ENCODE measurements around the gene HECW1. TPM values are rescaled to one million over a fixed set of nuclear protein-coding genes. Genes with fewer than 3 reads are reported as not detected.

HECW1 gene
- polyA plus RNA-seq, 2 of the 4 experiments (the other 2 are of a cell fraction) = 11.3 TPM

DNA sequence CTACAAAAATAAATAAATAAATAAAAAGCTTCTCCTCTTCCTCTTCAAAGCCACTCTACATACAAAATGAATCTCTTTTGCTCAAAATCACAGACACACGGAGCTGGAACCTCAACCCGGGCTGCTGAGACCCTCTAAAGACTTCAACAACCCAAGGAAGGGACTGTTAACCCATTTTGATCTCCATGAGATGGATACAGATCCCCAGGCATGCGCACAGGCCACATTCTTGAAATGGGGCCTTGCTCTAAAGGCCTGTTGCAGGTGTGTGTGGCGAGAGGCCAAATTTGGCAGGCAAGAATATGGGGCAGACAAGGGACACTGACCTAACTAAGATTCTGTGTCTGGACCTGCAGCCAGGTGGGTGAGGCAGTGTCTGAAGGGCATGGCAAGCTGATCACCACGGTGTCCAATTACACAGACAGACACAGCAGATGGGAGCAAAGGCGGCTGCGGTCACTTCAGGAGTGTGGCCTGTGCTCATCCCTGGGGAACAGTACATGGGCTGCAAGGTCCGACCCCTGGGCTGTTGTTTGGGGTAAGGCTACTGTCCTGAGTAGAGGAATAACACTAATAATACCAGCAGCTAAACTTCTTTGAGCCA is 219.8 kb downstream of the HECW1 start:
- TF ChIP-seq, protein P1, sequence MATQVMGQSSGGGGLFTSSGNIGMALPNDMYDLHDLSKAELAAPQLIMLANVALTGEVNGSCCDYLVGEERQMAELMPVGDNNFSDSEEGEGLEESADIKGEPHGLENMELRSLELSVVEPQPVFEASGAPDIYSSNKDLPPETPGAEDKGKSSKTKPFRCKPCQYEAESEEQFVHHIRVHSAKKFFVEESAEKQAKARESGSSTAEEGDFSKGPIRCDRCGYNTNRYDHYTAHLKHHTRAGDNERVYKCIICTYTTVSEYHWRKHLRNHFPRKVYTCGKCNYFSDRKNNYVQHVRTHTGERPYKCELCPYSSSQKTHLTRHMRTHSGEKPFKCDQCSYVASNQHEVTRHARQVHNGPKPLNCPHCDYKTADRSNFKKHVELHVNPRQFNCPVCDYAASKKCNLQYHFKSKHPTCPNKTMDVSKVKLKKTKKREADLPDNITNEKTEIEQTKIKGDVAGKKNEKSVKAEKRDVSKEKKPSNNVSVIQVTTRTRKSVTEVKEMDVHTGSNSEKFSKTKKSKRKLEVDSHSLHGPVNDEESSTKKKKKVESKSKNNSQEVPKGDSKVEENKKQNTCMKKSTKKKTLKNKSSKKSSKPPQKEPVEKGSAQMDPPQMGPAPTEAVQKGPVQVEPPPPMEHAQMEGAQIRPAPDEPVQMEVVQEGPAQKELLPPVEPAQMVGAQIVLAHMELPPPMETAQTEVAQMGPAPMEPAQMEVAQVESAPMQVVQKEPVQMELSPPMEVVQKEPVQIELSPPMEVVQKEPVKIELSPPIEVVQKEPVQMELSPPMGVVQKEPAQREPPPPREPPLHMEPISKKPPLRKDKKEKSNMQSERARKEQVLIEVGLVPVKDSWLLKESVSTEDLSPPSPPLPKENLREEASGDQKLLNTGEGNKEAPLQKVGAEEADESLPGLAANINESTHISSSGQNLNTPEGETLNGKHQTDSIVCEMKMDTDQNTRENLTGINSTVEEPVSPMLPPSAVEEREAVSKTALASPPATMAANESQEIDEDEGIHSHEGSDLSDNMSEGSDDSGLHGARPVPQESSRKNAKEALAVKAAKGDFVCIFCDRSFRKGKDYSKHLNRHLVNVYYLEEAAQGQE (IDR thresholded peaks at IDR 0.05) = no peak
- TF ChIP-seq RFX5 (IDR thresholded peaks at IDR 0.05) = no peak
- 87% methylated on average over 8 of the region's 8 CpGs for WGBS (ENCODE audit: missing lambda C conversion rate)
- no peak for DNase-seq (ENCODE audit: low read depth in 1 of 2, low spot score in 1 of 2)
- no peaks in the 10 kb centered on the region for H3K4me1 ChIP-seq
- ATAC-seq = no peak
- no peaks in the 10 kb centered on the region for H3K9me3 ChIP-seq
- no peak overlapping the region for H3K27ac ChIP-seq
- FAIRE-seq = no peak
- ChIA-PET POLR2A (no interaction called here), CTCF (interaction anchor here (0.7 kb wide), 1 partner anchor 249 kb away, joined by 3 read pairs; no protein-coding TSS in a partner anchor)
- no peak overlapping the region for H3K4me2 ChIP-seq
- H3K4me3 ChIP-seq = no peak overlapping the region

DNA sequence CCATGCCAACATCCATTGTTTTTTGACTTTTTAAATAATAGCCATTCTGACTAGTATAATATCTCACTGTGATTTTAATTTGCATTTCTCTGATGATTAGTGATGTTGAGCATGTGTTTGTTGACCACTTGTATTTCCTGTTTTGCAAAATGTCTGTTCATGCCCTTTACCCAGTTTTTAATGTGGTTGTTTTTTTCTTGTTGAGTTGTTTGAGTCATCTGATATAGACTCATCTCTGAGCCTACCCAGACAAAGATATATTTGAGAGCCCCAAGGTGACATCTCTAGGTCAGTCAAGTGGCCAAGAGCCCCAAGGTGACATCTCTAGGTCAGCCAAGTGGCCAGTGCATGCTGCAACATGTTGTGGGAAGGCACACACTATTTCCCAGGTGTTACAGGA is 224.7 kb downstream of the HECW1 start:
- no peak for DNase-seq (ENCODE audit: low read depth in 1 of 2, low spot score in 1 of 2)
- Histone ChIP-seq H3K9me3 (no peaks in the 10 kb centered on the region), H3K4me3 (no peak overlapping the region), H3K4me2 (no peak overlapping the region), H3K27ac (no peak overlapping the region), H3K4me1 (no peaks in the 10 kb centered on the region)
- ATAC-seq = no peak
- POLR2A ChIA-PET = no interaction called here
- no peak for TF ChIP-seq TP53 (CRISPR knock-in tag; IDR thresholded peaks at IDR 0.05)
- no peak for TF ChIP-seq BHLHE40 (IDR thresholded peaks at IDR 0.05; ENCODE audit: low read depth, low read length)
- TF ChIP-seq MAFK (IDR thresholded peaks at IDR 0.05; ENCODE audit: partially characterized antibody) = no peak
- no peak for TF ChIP-seq RAD21 (conservative IDR thresholded peaks at IDR 0.05 in 1 of 2, IDR thresholded peaks at IDR 0.05 in 1 of 2)
- no peak for TF ChIP-seq EHF (CRISPR knock-in tag; IDR thresholded peaks at IDR 0.05)
- no peak for TF ChIP-seq RARB (CRISPR knock-in tag; IDR thresholded peaks at IDR 0.05)
- no peak for TF ChIP-seq POLR2A (IDR thresholded peaks at IDR 0.05; ENCODE audit: low read length)
- no peak for TF ChIP-seq NPAS2 (CRISPR knock-in tag; IDR thresholded peaks at IDR 0.05; ENCODE audit: borderline replicate concordance)
- TF ChIP-seq, protein P2, sequence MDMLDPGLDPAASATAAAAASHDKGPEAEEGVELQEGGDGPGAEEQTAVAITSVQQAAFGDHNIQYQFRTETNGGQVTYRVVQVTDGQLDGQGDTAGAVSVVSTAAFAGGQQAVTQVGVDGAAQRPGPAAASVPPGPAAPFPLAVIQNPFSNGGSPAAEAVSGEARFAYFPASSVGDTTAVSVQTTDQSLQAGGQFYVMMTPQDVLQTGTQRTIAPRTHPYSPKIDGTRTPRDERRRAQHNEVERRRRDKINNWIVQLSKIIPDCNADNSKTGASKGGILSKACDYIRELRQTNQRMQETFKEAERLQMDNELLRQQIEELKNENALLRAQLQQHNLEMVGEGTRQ (IDR thresholded peaks at IDR 0.05) = no peak
- TF ChIP-seq, protein P3, sequence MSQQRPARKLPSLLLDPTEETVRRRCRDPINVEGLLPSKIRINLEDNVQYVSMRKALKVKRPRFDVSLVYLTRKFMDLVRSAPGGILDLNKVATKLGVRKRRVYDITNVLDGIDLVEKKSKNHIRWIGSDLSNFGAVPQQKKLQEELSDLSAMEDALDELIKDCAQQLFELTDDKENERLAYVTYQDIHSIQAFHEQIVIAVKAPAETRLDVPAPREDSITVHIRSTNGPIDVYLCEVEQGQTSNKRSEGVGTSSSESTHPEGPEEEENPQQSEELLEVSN (IDR thresholded peaks at IDR 0.05; ENCODE audit: borderline replicate concordance, low read depth) = no peak
- no peak for TF ChIP-seq FOSB (CRISPR knock-in tag; IDR thresholded peaks at IDR 0.05)
- TF ChIP-seq, protein P4, sequence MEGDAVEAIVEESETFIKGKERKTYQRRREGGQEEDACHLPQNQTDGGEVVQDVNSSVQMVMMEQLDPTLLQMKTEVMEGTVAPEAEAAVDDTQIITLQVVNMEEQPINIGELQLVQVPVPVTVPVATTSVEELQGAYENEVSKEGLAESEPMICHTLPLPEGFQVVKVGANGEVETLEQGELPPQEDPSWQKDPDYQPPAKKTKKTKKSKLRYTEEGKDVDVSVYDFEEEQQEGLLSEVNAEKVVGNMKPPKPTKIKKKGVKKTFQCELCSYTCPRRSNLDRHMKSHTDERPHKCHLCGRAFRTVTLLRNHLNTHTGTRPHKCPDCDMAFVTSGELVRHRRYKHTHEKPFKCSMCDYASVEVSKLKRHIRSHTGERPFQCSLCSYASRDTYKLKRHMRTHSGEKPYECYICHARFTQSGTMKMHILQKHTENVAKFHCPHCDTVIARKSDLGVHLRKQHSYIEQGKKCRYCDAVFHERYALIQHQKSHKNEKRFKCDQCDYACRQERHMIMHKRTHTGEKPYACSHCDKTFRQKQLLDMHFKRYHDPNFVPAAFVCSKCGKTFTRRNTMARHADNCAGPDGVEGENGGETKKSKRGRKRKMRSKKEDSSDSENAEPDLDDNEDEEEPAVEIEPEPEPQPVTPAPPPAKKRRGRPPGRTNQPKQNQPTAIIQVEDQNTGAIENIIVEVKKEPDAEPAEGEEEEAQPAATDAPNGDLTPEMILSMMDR (IDR thresholded peaks at IDR 0.05) = no peak
- TF ChIP-seq ZSCAN20 (CRISPR knock-in tag; IDR thresholded peaks at IDR 0.05) = no peak
- no peak for TF ChIP-seq HOXB5 (CRISPR knock-in tag; IDR thresholded peaks at IDR 0.05)
- TF ChIP-seq CHD4 (IDR thresholded peaks at IDR 0.05; ENCODE audit: borderline replicate concordance) = no peak
- no peak for TF ChIP-seq HEYL (CRISPR knock-in tag; IDR thresholded peaks at IDR 0.05)
- no peak for TF ChIP-seq RNF2 (IDR thresholded peaks at IDR 0.05; ENCODE audit: borderline replicate concordance, low read depth)
- TF ChIP-seq, protein P5, sequence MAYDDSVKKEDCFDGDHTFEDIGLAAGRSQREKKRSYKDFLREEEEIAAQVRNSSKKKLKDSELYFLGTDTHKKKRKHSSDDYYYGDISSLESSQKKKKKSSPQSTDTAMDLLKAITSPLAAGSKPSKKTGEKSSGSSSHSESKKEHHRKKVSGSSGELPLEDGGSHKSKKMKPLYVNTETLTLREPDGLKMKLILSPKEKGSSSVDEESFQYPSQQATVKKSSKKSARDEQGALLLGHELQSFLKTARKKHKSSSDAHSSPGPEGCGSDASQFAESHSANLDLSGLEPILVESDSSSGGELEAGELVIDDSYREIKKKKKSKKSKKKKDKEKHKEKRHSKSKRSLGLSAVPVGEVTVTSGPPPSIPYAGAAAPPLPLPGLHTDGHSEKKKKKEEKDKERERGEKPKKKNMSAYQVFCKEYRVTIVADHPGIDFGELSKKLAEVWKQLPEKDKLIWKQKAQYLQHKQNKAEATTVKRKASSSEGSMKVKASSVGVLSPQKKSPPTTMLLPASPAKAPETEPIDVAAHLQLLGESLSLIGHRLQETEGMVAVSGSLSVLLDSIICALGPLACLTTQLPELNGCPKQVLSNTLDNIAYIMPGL (CRISPR knock-in tag; IDR thresholded peaks at IDR 0.05; ENCODE audit: borderline replicate concordance) = no peak
- TF ChIP-seq, protein P1 (IDR thresholded peaks at IDR 0.05) = no peak
- TF ChIP-seq ZNF302 (CRISPR knock-in tag; IDR thresholded peaks at IDR 0.05) = no peak
- CTCF ChIA-PET = no interaction called here
- no peak for FAIRE-seq
